ENCODE results near the gene TMC8.
"Not testable (repeated sequence)": the region's sequence is repeated elsewhere in the genome, so short reads cannot be mapped to it uniquely, and the experiment has no call there.

Gene TMC8

GRCh38 chr17:78111016-78111726 is 19.4 kb upstream of the TMC8 start:
- DNase-seq: no peak

GRCh38 chr17:78111727-78112517 is 18.6 kb upstream of the TMC8 start:
- DNase-seq: no peak

GRCh38 chr17:78112518-78113471 is 17.8 kb upstream of the TMC8 start:
- DNase-seq: peak; percentile 26

- no peak for DNase-seq
These were observed 16.5 kb upstream of the TMC8 start for GRCh38 chr17:78113804-78114785.

GRCh38 chr17:78114831-78115723 is 15.5 kb upstream of the TMC8 start:
- DNase-seq: no peak

- DNase-seq: not testable (repeated sequence)
These were observed 14.8 kb upstream of the TMC8 start for GRCh38 chr17:78115803-78116202.

- no peak for DNase-seq
These were observed 14.2 kb upstream of the TMC8 start for GRCh38 chr17:78116411-78116810.

- no peak for DNase-seq
These were observed 13.3 kb upstream of the TMC8 start for GRCh38 chr17:78117027-78117981.

GRCh38 chr17:78118801-78119241 is 11.8 kb upstream of the TMC8 start:
- DNase-seq: no peak

- no peak for DNase-seq
These were observed 10.0 kb upstream of the TMC8 start for GRCh38 chr17:78120537-78120936.

- DNase-seq: no peak
These were observed 9.4 kb upstream of the TMC8 start for GRCh38 chr17:78120971-78121800.

- DNase-seq: no peak
These were observed 8.8 kb upstream of the TMC8 start for GRCh38 chr17:78121801-78122215.

GRCh38 chr17:78122216-78122930 is 8.2 kb upstream of the TMC8 start:
- no peak for DNase-seq

GRCh38 chr17:78122931-78123249 is 7.7 kb upstream of the TMC8 start:
- no peak for DNase-seq

- DNase-seq: no peak
These were observed 7.2 kb upstream of the TMC8 start for GRCh38 chr17:78123258-78123929.

GRCh38 chr17:78124081-78124835 is 6.3 kb upstream of the TMC8 start:
- DNase-seq: no peak

- no peak for DNase-seq
These were observed 5.8 kb upstream of the TMC8 start for GRCh38 chr17:78124836-78125137.
